Measurements from ENCODE around the gene ME1. TPM values are rescaled to one million over a fixed set of nuclear protein-coding genes. Genes with fewer than 3 reads are reported as not detected.
"Not testable (repeated sequence)": the region's sequence is repeated elsewhere in the genome, so short reads cannot be mapped to it uniquely, and the experiment has no call there.

The ME1 gene
- total RNA-seq, 1 donor from 2014 or later = 4.2 TPM

DNA sequence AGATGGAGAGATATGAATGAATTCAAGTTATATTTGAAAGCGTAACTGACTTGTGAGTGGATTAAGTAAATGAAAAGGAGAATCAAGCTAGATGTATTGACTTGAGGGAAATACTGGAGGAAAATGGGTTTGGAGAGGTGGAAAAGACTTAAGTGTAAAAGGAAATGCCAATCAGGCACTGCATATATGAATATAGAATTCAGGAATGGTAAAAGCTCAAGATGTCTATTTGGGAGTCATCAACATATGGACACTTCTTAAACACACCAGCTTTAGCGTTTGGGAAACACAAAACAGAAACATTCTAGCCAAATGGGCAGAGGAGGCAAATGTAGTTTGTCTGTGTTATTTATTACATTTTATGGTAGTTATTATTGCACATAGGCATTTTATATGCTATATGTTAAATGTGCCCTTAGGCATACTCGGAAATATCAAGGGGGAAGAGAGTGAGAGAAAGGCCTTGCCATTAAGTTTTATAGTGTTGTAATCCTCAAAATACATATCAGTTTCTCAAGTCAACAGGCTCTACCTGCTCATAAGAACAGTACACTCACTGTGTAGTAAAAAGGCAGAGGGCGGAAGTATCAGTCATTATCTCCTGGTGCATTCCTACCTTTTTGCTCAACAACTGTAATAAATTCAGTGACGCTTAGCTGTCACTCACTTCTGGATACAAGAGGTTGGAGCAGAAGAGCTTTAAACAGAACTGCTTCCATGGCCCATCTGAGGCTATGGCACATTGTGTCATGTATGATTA, 33.7 kb upstream of the ME1 start:
- no peak overlapping the region for H3K27ac Mint-ChIP-seq
- DNase-seq (ENCODE audit: extremely low spot score, unreplicated experiment) = no peak
- no peaks in the 10 kb centered on the region for H3K36me3 Mint-ChIP-seq
- TF ChIP-seq, protein P1, sequence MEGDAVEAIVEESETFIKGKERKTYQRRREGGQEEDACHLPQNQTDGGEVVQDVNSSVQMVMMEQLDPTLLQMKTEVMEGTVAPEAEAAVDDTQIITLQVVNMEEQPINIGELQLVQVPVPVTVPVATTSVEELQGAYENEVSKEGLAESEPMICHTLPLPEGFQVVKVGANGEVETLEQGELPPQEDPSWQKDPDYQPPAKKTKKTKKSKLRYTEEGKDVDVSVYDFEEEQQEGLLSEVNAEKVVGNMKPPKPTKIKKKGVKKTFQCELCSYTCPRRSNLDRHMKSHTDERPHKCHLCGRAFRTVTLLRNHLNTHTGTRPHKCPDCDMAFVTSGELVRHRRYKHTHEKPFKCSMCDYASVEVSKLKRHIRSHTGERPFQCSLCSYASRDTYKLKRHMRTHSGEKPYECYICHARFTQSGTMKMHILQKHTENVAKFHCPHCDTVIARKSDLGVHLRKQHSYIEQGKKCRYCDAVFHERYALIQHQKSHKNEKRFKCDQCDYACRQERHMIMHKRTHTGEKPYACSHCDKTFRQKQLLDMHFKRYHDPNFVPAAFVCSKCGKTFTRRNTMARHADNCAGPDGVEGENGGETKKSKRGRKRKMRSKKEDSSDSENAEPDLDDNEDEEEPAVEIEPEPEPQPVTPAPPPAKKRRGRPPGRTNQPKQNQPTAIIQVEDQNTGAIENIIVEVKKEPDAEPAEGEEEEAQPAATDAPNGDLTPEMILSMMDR (conservative IDR thresholded peaks at IDR 0.05) = no peak
- no peaks in the 10 kb centered on the region for H3K4me1 Mint-ChIP-seq (ENCODE audit: unreplicated experiment)
- H3K4me3 Mint-ChIP-seq = no peak overlapping the region
- no peaks in the 10 kb centered on the region for H3K9me3 Mint-ChIP-seq
- H3K27me3 Mint-ChIP-seq = no peaks in the 10 kb centered on the region

DNA sequence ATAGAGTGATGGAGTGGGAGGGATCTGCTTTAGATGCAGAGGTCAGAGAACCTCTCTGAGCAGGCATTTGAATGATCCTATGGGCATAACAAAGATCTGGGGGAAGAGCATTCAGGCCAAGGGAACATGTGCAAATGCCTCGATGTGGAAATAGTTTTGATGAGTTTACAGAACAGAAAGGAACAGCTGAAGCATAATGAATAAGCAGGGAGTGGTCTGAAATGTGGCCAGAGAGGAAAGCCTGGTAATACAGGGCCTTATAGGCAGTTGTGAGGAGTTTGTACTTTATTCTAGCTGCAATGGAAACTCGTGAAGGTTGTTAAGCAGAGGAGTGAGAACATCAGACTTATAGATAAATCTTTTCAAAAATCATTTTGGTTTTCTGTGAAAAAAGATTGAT, 33.0 kb upstream of the ME1 start:
- no peak for DNase-seq (ENCODE audit: extremely low spot score, unreplicated experiment)
- Mint-ChIP-seq H3K27ac (peak overlapping the region; percentile 10), H3K9me3 (no peaks in the 10 kb centered on the region), H3K36me3 (no peaks in the 10 kb centered on the region), H3K4me1 (ENCODE audit: unreplicated experiment) (no peaks in the 10 kb centered on the region), H3K4me3 (no peak overlapping the region), H3K27me3 (no peaks in the 10 kb centered on the region)
- TF ChIP-seq, protein P1 (conservative IDR thresholded peaks at IDR 0.05) = no peak

DNA sequence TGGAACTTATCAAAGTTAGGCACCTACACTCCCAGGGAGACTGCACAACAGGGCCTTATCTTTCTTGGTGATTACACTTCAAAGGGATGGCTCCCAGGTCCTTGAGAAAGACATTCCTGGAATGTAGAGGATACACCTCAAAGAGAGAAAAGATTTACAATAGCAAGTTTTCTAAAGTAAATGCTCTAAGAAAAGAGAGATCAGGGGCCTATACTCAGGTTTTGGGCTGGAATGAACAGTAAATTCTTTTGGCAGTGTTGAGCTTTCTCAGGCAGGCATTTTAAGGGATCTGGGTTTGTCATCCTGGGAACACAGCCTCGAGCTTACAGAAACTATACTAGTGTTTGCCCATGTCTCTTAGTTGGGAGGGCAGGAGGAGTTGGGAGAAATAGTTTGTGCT, 31.7 kb upstream of the ME1 start:
- H3K9me3 Mint-ChIP-seq = no peaks in the 10 kb centered on the region
- no peaks in the 10 kb centered on the region for H3K36me3 Mint-ChIP-seq
- no peak overlapping the region for H3K4me3 Mint-ChIP-seq
- DNase-seq (ENCODE audit: extremely low spot score, unreplicated experiment) = no peak
- H3K4me1 Mint-ChIP-seq (ENCODE audit: unreplicated experiment) = no peaks in the 10 kb centered on the region
- H3K27ac Mint-ChIP-seq = no peak overlapping the region
- TF ChIP-seq, protein P1 (conservative IDR thresholded peaks at IDR 0.05) = no peak
- no peaks in the 10 kb centered on the region for H3K27me3 Mint-ChIP-seq

DNA sequence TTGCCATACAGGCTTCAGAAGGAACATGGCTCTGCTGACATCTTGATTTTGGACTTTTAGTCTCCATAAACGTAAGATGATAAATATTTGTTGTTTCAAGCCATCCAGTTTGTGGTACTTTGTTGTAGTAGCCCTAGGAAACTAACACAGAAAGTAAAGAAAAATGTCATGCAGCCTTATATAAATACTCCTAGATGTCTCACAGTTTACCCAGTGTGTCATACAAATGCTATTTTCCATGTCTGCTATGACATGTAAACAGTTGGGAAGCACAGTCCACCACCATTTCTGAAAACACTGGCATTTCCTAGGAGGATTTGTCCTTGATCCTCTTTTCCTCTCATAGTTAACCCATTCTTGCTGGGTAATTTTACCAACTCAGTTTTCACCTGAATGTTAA, 30.6 kb upstream of the ME1 start:
- Mint-ChIP-seq H3K4me3 (no peak overlapping the region), H3K36me3 (no peaks in the 10 kb centered on the region), H3K4me1 (ENCODE audit: unreplicated experiment) (no peaks in the 10 kb centered on the region), H3K27ac (no peak overlapping the region), H3K27me3 (no peaks in the 10 kb centered on the region), H3K9me3 (no peaks in the 10 kb centered on the region)
- TF ChIP-seq, protein P1 (conservative IDR thresholded peaks at IDR 0.05) = no peak
- DNase-seq (ENCODE audit: extremely low spot score, unreplicated experiment) = no peak

DNA sequence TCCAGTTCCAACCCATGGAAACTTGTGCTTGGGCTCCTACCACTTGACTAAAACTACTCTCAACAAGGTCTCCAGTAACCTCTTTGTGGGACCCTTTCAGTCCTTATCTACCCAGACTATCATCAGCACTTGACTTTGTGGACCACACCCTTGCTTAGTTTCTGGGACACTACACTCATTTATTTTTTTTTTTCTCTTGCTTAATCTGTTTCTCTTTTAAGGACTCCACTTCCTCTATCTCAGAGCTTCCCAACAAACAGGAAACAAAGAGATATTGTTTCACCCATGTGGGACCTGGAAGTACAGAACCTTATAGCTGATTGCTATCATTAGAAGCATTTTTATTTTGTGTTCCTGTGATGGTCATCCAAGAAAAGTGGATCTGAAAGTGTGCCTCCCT, 28.8 kb upstream of the ME1 start:
- no peak for DNase-seq (ENCODE audit: extremely low spot score, unreplicated experiment)
- H3K27me3 Mint-ChIP-seq = no peaks in the 10 kb centered on the region
- no peaks in the 10 kb centered on the region for H3K4me1 Mint-ChIP-seq (ENCODE audit: unreplicated experiment)
- H3K9me3 Mint-ChIP-seq = no peaks in the 10 kb centered on the region
- no peak overlapping the region for H3K27ac Mint-ChIP-seq
- TF ChIP-seq, protein P1 (conservative IDR thresholded peaks at IDR 0.05) = no peak
- no peaks in the 10 kb centered on the region for H3K36me3 Mint-ChIP-seq
- no peak overlapping the region for H3K4me3 Mint-ChIP-seq

DNA sequence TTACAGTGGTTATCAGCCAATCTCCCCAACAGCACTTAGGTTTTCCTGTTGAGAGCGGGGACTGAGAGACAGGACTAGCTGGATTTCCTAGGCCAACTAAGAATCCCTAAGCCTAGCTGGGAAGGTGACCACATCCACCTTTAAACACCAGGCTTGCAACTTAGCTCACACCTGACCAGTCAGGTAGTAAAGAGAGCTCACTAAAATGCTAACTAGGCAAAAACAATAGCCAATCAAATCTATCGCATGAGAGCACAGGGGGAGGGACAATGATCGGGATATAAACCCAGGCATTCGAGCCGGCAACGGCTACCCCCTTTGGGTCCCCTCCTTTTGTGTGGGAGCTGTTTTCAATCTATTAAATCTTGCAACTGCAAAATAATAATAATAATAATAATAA, 19.2 kb upstream of the ME1 start:
- not testable (repeated sequence) for DNase-seq (ENCODE audit: extremely low spot score, unreplicated experiment); H3K9me3 Mint-ChIP-seq; H3K4me1 Mint-ChIP-seq (ENCODE audit: unreplicated experiment); H3K4me3 Mint-ChIP-seq; H3K36me3 Mint-ChIP-seq; H3K27me3 Mint-ChIP-seq; H3K27ac Mint-ChIP-seq

DNA sequence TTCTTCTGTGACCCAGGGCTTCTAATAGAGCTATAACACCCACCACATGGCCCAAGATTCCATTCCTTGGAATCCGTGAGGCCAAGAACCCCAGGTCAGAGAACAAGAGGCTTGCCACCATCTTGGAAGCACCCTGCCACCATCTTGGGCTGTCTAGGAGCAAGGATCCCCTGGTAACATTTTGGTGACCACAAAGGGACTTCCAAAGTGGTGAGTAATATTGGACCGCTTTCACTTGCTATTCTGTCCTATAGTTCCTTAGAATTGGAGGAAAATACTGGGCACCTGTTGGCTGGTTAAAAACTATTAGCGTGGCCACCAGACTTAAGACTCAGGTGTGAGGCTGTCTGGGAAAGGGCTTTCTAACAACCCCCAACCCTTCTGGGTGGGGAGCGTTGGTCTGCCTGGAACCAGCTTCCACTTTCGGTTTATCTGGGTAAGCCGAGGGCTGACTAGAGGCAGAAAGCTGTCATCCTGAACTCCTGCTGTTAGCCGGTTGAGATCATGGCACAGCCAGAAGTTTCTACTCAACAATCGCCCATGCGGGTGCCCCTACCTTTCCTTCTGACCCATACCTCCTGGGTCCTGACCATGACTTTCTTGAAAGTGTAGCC, 13.3 kb upstream of the ME1 start:
- not testable (repeated sequence) for H3K36me3 Mint-ChIP-seq; H3K9me3 Mint-ChIP-seq; H3K4me1 Mint-ChIP-seq (ENCODE audit: unreplicated experiment); H3K4me3 Mint-ChIP-seq; DNase-seq (ENCODE audit: extremely low spot score, unreplicated experiment); H3K27ac Mint-ChIP-seq; H3K27me3 Mint-ChIP-seq
